PC-3 (cell line): ENCODE measurements around the gene GNRH2. TPM values are rescaled to one million over a fixed set of nuclear protein-coding genes. Genes with fewer than 3 reads are reported as not detected.

Experiments
- ATAC-seq: fragments of 200-7000 bp; cut with Tn5 transposase; 2 replicates; pipeline ENCODE4 v1.9.1; 2020; ENCODE audit warnings: mild to moderate bottlenecking, moderate library complexity
- BruUV-seq: library from RNA; stranded (reverse); fragments of 400-500 nt; replicated peaks from 2 replicates; lab custom pipeline; 2021; lab: Mats Ljungman, UMichigan
- CTCF ChIA-PET: fragments of 300-600 bp; sonication (Branson Sonifier 250); formaldehyde crosslinking; loops from one replicate; lab custom pipeline; 2022; ENCODE audit warnings: antibody characterized with exemption; lab: Charles Lee
- POLR2A ChIA-PET: fragments of 300-600 bp; sonication (Branson Sonifier 250); formaldehyde crosslinking; loops from one replicate; lab custom pipeline; 2022; ENCODE audit warnings: antibody characterized with exemption; ENCODE audit not compliant: unreplicated experiment; lab: Charles Lee
- DNase-seq: peaks from one replicate; pipeline ENCODE4 v3.0.0-alpha.2; 2015
- H2AFZ ChIP-seq: fragments of 300-600 bp; sonication (generic); 2 replicates; pipeline ENCODE4 v1.6.0; 2016; ENCODE audit warnings: antibody characterized with exemption, low read length
- H3F3A ChIP-seq: fragments of 300-600 bp; sonication (generic); one replicate; pipeline ENCODE4 v1.6.0; 2017; ENCODE audit warnings: antibody characterized with exemption, low read length, control low read depth, mild to moderate bottlenecking; ENCODE audit not compliant: unreplicated experiment
- H3K27ac ChIP-seq: fragments of 300-600 bp; sonication (generic); 2 replicates; pipeline ENCODE4 v1.5.1; 2016; ENCODE audit warnings: mild to moderate bottlenecking, low read length
- H3K27me3 ChIP-seq: fragments of 300-600 bp; sonication (generic); 2 replicates; pipeline ENCODE4 v1.6.1; 2016; ENCODE audit warnings: low read length, mixed read lengths
- H3K36me3 ChIP-seq: fragments of 300-600 bp; sonication (generic); 2 replicates; pipeline ENCODE4 v1.6.1; 2016; ENCODE audit warnings: low read depth, mixed run types, low read length, mixed read lengths
- H3K4me1 ChIP-seq: fragments of 300-600 bp; sonication (generic); 2 replicates; pipeline ENCODE4 v1.5.1; 2016; ENCODE audit warnings: low read length; ENCODE audit not compliant: insufficient read depth
- H3K4me2 ChIP-seq: fragments of 300-600 bp; sonication (generic); 2 replicates; pipeline ENCODE4 v1.6.0; 2016; ENCODE audit warnings: low read length
- H3K4me3 ChIP-seq: fragments of 300-600 bp; sonication (generic); 2 replicates; pipeline ENCODE4 v1.5.1; 2016; ENCODE audit warnings: mild to moderate bottlenecking, low read length, mixed read lengths
- H3K79me2 ChIP-seq: fragments of 300-600 bp; sonication (generic); 2 replicates; pipeline ENCODE4 v1.6.1; 2017; ENCODE audit warnings: low read length, mixed read lengths
- H3K9ac ChIP-seq: fragments of 300-600 bp; sonication (generic); 2 replicates; pipeline ENCODE4 v1.6.0; 2016; ENCODE audit warnings: mild to moderate bottlenecking, low read length
- H3K9me2 ChIP-seq: fragments of 300-600 bp; sonication (generic); replicated peaks from 2 replicates; pipeline ENCODE4 v1.6.1; 2016; ENCODE audit warnings: mixed run types, low read length, mixed read lengths
- H3K9me3 ChIP-seq: fragments of 300-600 bp; sonication (generic); 2 replicates; pipeline ENCODE4 v1.6.1; 2016; ENCODE audit warnings: low read length, mixed read lengths
- H4K20me1 ChIP-seq: fragments of 300-600 bp; sonication (generic); 2 replicates; pipeline ENCODE4 v1.6.1; 2016; ENCODE audit warnings: low read length, mixed read lengths
- CTCF ChIP-seq: fragments of 300-600 bp; sonication (generic); conservative IDR thresholded peaks from 2 replicates; pipeline ENCODE4 v1.5.1; 2017; ENCODE audit warnings: antibody characterized with exemption, low read depth, mild to moderate bottlenecking, low read length
- EZH2 ChIP-seq: fragments of 300-600 bp; sonication (generic); IDR thresholded peaks from one replicate; pipeline ENCODE4 v1.6.1; 2017; ENCODE audit warnings: antibody characterized with exemption, mild to moderate bottlenecking, low read length; ENCODE audit not compliant: unreplicated experiment
- EZH2phosphoT487 ChIP-seq: fragments of 300-600 bp; sonication (generic); IDR thresholded peaks from 2 replicates; pipeline ENCODE4 v1.6.1; 2018; ENCODE audit warnings: mild to moderate bottlenecking, antibody characterized with exemption, low read length, borderline replicate concordance
- intact Hi-C: fragments of 100-400 bp; cut with micrococcal nuclease; formaldehyde crosslinking; loops from 2 replicates; pipeline ENCODE4 v1.9.0; 2023
- total RNA-seq: library from RNA; depleted of rRNA; stranded (reverse); fragments of >200 nt; gene quantifications from 2 replicates; pipeline ENCODE4 v1.2.3, GENCODE V29; 2014

GNRH2 gene
- total RNA-seq, 1 experiment from 2014 or later: not detected

GRCh38 chr20:3077618-3078134 lies 34.3 kb downstream of the GNRH2 start:
- TF ChIP-seq EZH2phosphoT487 (no peak), CTCF (no peak), EZH2 (no peak)
- ATAC-seq: no peak
- ChIA-PET POLR2A (no interaction called here), CTCF (no interaction called here)
- H3K9me2 ChIP-seq: no peaks in the 10 kb centered on the region
- H3K4me3 ChIP-seq: no peak overlapping the region
- no peaks in the 10 kb centered on the region for H3K36me3 ChIP-seq
- intact Hi-C loops: no loop called here
- no peaks in the 10 kb centered on the region for H3K79me2 ChIP-seq
- H3K27ac ChIP-seq: no peak overlapping the region
- peaks cover 10% of the 10 kb centered on the region for H3K27me3 ChIP-seq
- no peaks in the 10 kb centered on the region for H4K20me1 ChIP-seq
- H3K9me3 ChIP-seq: no peaks in the 10 kb centered on the region
- no peak overlapping the region for H2AFZ ChIP-seq
- no peak for DNase-seq
- no peaks in the 10 kb centered on the region for H3K4me1 ChIP-seq
- no peak overlapping the region for H3K9ac ChIP-seq
- no peak overlapping the region for H3K4me2 ChIP-seq
- no peaks in the 10 kb centered on the region for H3F3A ChIP-seq
- BruUV-seq: no TSS peak

GRCh38 chr20:3080939-3081388 lies 37.5 kb downstream of the GNRH2 start:
- POLR2A ChIA-PET: interaction anchor here (0.6 kb wide), 1 partner anchor 28 kb away, joined by 6 read pairs; no protein-coding TSS in a partner anchor
- no peaks in the 10 kb centered on the region for H4K20me1 ChIP-seq
- H3K4me1 ChIP-seq: no peaks in the 10 kb centered on the region
- H3K36me3 ChIP-seq: no peaks in the 10 kb centered on the region
- H3K27me3 ChIP-seq: peaks cover 20% of the 10 kb centered on the region
- intact Hi-C loops: no loop called here
- DNase-seq (no peak), ATAC-seq (peak; percentile 55)
- CTCF ChIA-PET: no interaction called here
- BruUV-seq: no TSS peak
- H2AFZ ChIP-seq: no peak overlapping the region
- no peak overlapping the region for H3K27ac ChIP-seq
- no peaks in the 10 kb centered on the region for H3K9me2 ChIP-seq
- H3K9ac ChIP-seq: no peak overlapping the region
- no peaks in the 10 kb centered on the region for H3F3A ChIP-seq
- no peak overlapping the region for H3K4me3 ChIP-seq
- TF ChIP-seq EZH2 (no peak), CTCF (no peak), EZH2phosphoT487 (no peak)
- H3K4me2 ChIP-seq: no peak overlapping the region
- no peaks in the 10 kb centered on the region for H3K79me2 ChIP-seq
- H3K9me3 ChIP-seq: no peaks in the 10 kb centered on the region

GRCh38 chr20:3081641-3082040 lies 38.2 kb downstream of the GNRH2 start:
- H4K20me1 ChIP-seq: no peaks in the 10 kb centered on the region
- H3K9me2 ChIP-seq: no peaks in the 10 kb centered on the region
- no peaks in the 10 kb centered on the region for H3F3A ChIP-seq
- H3K9me3 ChIP-seq: no peaks in the 10 kb centered on the region
- no peak overlapping the region for H3K4me2 ChIP-seq
- CTCF ChIA-PET: no interaction called here
- H3K27ac ChIP-seq: no peak overlapping the region
- H3K4me1 ChIP-seq: no peaks in the 10 kb centered on the region
- DNase-seq: no peak
- no TSS peak for BruUV-seq
- TF ChIP-seq EZH2 (no peak), EZH2phosphoT487 (no peak), CTCF (no peak)
- no peaks in the 10 kb centered on the region for H3K79me2 ChIP-seq
- H3K9ac ChIP-seq: no peak overlapping the region
- intact Hi-C loops: no loop called here
- peaks cover 20% of the 10 kb centered on the region for H3K27me3 ChIP-seq
- ATAC-seq: no peak
- no peak overlapping the region for H3K4me3 ChIP-seq
- no peaks in the 10 kb centered on the region for H3K36me3 ChIP-seq
- POLR2A ChIA-PET: no interaction called here
- H2AFZ ChIP-seq: no peak overlapping the region
